Astrocyte (in vitro differentiated cells and primary cell): Measurements from ENCODE around the gene DMXL2. TPM values are rescaled to one million over a fixed set of nuclear protein-coding genes. Genes with fewer than 3 reads are reported as not detected.
"Not testable (repeated sequence)": the region's sequence is repeated elsewhere in the genome, so short reads cannot be mapped to it uniquely, and the experiment has no call there.

Source experiments
- DNase-seq: peaks from one replicate; pipeline ENCODE4 v3.0.0-alpha.2; 2010; ENCODE audit warnings: low read depth
- FAIRE-seq: peaks from 2 replicates; lab custom pipeline; 2011; peaks lifted over from hg19 to GRCh38; lab: Jason Lieb, UNC
- H2AFZ ChIP-seq: 2 replicates; pipeline ENCODE4 v1.6.0; 2012; ENCODE audit warnings: low read depth, low read length, inconsistent platforms
- H3K27ac ChIP-seq: 2 replicates; pipeline ENCODE4 v1.5.1; 2011; ENCODE audit warnings: low read depth, low read length, inconsistent platforms
- H3K27me3 ChIP-seq: 2 replicates; pipeline ENCODE4 v1.6.0; 2011; ENCODE audit warnings: low read length, inconsistent platforms; ENCODE audit not compliant: insufficient read depth
- H3K36me3 ChIP-seq: 2 replicates; pipeline ENCODE4 v1.5.1; 2011; ENCODE audit warnings: low read length, inconsistent platforms; ENCODE audit not compliant: insufficient read depth
- H3K4me1 ChIP-seq: 2 replicates; pipeline ENCODE4 v1.5.1; 2011; ENCODE audit warnings: low read length, inconsistent platforms; ENCODE audit not compliant: insufficient read depth
- H3K4me2 ChIP-seq: 2 replicates; pipeline ENCODE4 v1.6.0; 2012; ENCODE audit warnings: low read length, inconsistent platforms
- H3K4me3 ChIP-seq: 2 replicates; pipeline ENCODE4 v1.5.1; 2011; ENCODE audit warnings: low read depth, mild to moderate bottlenecking, low read length, inconsistent platforms; ENCODE audit not compliant: insufficient read depth
- H3K79me2 ChIP-seq: 2 replicates; pipeline ENCODE4 v1.6.0; 2012; ENCODE audit warnings: mild to moderate bottlenecking, low read length, inconsistent platforms; ENCODE audit not compliant: insufficient read depth
- H3K9ac ChIP-seq: 2 replicates; pipeline ENCODE4 v1.6.0; 2012; ENCODE audit warnings: mild to moderate bottlenecking, low read length, inconsistent platforms
- H3K9me3 ChIP-seq: 2 replicates; pipeline ENCODE4 v1.5.1; 2012; ENCODE audit warnings: low read depth, mild to moderate bottlenecking, low read length, inconsistent platforms; ENCODE audit not compliant: insufficient read depth
- H4K20me1 ChIP-seq: 2 replicates; pipeline ENCODE4 v1.6.0; 2012; ENCODE audit warnings: low read length, inconsistent platforms; ENCODE audit not compliant: insufficient read depth
- H3K27ac Mint-ChIP-seq: one replicate; pipeline ENCODE4 v1.8.0; 2021; ENCODE audit warnings: mild to moderate bottlenecking, mixed read lengths; ENCODE audit not compliant: unreplicated experiment
- H3K27me3 Mint-ChIP-seq: one replicate; pipeline ENCODE4 v1.8.0; 2021; ENCODE audit warnings: low read depth, mixed read lengths; ENCODE audit not compliant: unreplicated experiment
- H3K36me3 Mint-ChIP-seq: one replicate; pipeline ENCODE4 v1.8.0; 2021; ENCODE audit warnings: low read depth, mixed read lengths; ENCODE audit not compliant: unreplicated experiment
- H3K4me1 Mint-ChIP-seq: one replicate; pipeline ENCODE4 v1.8.0; 2021; ENCODE audit warnings: low read depth, mixed read lengths; ENCODE audit not compliant: unreplicated experiment
- H3K4me3 Mint-ChIP-seq: one replicate; pipeline ENCODE4 v1.8.0; 2021; ENCODE audit warnings: mild to moderate bottlenecking, moderate library complexity, mixed read lengths; ENCODE audit not compliant: unreplicated experiment
- H3K9me3 Mint-ChIP-seq: one replicate; pipeline ENCODE4 v1.8.0; 2021; ENCODE audit warnings: mild to moderate bottlenecking, mixed read lengths; ENCODE audit not compliant: unreplicated experiment
- EZH2 ChIP-seq: IDR thresholded peaks from 2 replicates; pipeline ENCODE4 v1.6.1; 2012; ENCODE audit warnings: mild to moderate bottlenecking, low read length, inconsistent platforms; ENCODE audit not compliant: insufficient read depth
- total RNA-seq: library from RNA; stranded (reverse); gene quantifications from 2 replicates; pipeline ENCODE4 v1.2.1, GENCODE V29; 2021
- TF ChIP-seq, protein P1 (sequence below): IDR thresholded peaks from 2 replicates; pipeline ENCODE4 v1.5.1; 2011; ENCODE audit warnings: low read depth, mild to moderate bottlenecking, inconsistent platforms, low read length, moderate library complexity; ENCODE audit not compliant: insufficient read depth

Gene DMXL2
- total RNA-seq, 1 donor from 2014 or later: 19.0 TPM

- FAIRE-seq: no peak
- Mint-ChIP-seq H3K36me3 (no peaks in the 10 kb centered on the region), H3K4me3 (no peak overlapping the region), H3K27me3 (no peaks in the 10 kb centered on the region), H3K4me1 (no peaks in the 10 kb centered on the region), H3K27ac (no peak overlapping the region), H3K9me3 (peaks cover 5% of the 10 kb centered on the region)
- no peaks in the 10 kb centered on the region for H3K4me1 ChIP-seq
- H3K27ac ChIP-seq: no peak overlapping the region
- H3K27me3 ChIP-seq: peaks cover 2% of the 10 kb centered on the region
- no peak overlapping the region for H3K9ac ChIP-seq
- H3K9me3 ChIP-seq: no peaks in the 10 kb centered on the region
- no peaks in the 10 kb centered on the region for H3K79me2 ChIP-seq
- DNase-seq: no peak
- no peak overlapping the region for H3K4me2 ChIP-seq
- no peaks in the 10 kb centered on the region for H3K36me3 ChIP-seq
- TF ChIP-seq EZH2: no peak
- TF ChIP-seq, protein P1, sequence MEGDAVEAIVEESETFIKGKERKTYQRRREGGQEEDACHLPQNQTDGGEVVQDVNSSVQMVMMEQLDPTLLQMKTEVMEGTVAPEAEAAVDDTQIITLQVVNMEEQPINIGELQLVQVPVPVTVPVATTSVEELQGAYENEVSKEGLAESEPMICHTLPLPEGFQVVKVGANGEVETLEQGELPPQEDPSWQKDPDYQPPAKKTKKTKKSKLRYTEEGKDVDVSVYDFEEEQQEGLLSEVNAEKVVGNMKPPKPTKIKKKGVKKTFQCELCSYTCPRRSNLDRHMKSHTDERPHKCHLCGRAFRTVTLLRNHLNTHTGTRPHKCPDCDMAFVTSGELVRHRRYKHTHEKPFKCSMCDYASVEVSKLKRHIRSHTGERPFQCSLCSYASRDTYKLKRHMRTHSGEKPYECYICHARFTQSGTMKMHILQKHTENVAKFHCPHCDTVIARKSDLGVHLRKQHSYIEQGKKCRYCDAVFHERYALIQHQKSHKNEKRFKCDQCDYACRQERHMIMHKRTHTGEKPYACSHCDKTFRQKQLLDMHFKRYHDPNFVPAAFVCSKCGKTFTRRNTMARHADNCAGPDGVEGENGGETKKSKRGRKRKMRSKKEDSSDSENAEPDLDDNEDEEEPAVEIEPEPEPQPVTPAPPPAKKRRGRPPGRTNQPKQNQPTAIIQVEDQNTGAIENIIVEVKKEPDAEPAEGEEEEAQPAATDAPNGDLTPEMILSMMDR: no peak
- H4K20me1 ChIP-seq: no peaks in the 10 kb centered on the region
- no peak overlapping the region for H3K4me3 ChIP-seq
- no peak overlapping the region for H2AFZ ChIP-seq
These were observed 184.0 kb downstream of the DMXL2 start for GRCh38 chr15:51438526-51438925.

DNA sequence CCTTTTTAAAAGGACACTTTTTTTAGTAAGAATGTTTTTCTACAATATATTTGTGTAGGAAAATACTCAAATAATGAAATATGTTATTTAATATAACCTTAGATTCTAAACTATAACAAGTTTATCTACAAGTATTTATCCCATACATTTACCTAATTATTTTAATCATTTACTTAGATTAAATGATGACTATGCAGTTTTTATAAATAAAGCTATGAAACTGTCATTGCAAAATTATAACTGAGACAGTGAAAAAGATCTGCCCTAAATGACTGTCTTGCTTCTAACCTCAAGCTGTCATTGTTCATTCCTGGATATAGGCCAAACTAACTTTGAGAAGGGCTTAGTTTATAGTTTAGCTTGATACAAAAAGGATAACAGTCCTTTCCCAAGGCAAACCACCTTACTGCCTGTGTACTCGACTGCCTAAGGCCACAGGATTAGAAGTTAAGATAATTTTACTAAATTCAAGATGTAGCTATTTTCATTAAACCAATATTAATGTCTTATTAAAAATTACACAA lies 197.0 kb downstream of the DMXL2 start:
- no peak for TF ChIP-seq EZH2
- TF ChIP-seq, protein P1: no peak
- H3K9ac ChIP-seq: no peak overlapping the region

DNA sequence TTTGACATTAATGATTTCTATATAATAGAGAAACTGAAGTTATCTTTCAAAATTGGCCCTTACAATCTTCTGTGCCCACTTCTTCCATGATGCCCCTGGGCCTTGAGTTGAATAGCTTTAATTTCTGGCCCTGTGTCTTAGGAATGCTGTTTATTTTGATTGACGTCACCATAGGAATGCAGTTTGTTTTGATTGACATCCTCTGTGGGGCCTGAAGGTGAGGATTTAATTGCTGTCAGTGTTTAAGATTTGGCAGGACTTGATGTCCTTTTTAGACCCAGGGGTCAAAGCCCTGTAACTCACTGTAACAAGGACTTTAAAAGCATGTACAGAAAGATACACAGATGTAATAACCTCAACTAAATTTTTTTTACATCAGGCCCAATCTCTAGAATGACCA lies 197.8 kb downstream of the DMXL2 start:
- Mint-ChIP-seq H3K4me1 (peaks cover 2% of the 10 kb centered on the region), H3K27ac (no peak overlapping the region), H3K27me3 (no peaks in the 10 kb centered on the region), H3K36me3 (no peaks in the 10 kb centered on the region), H3K4me3 (no peak overlapping the region), H3K9me3 (no peaks in the 10 kb centered on the region)
- TF ChIP-seq, protein P1: no peak
- TF ChIP-seq EZH2: no peak
- H3K4me1 ChIP-seq: no peaks in the 10 kb centered on the region
- no peak overlapping the region for H3K4me2 ChIP-seq
- no peak for FAIRE-seq
- H4K20me1 ChIP-seq: no peaks in the 10 kb centered on the region
- H3K36me3 ChIP-seq: no peaks in the 10 kb centered on the region
- H2AFZ ChIP-seq: no peak overlapping the region
- no peaks in the 10 kb centered on the region for H3K27me3 ChIP-seq
- H3K4me3 ChIP-seq: no peak overlapping the region
- no peaks in the 10 kb centered on the region for H3K9me3 ChIP-seq
- no peak overlapping the region for H3K9ac ChIP-seq
- DNase-seq: no peak
- H3K79me2 ChIP-seq: no peaks in the 10 kb centered on the region
- H3K27ac ChIP-seq: no peak overlapping the region

More for the DNA sequence above, 197.0 kb downstream of the DMXL2 start:
- no peak for FAIRE-seq
- Mint-ChIP-seq H3K4me1 (peaks cover 2% of the 10 kb centered on the region), H3K27ac (no peak overlapping the region), H3K27me3 (no peaks in the 10 kb centered on the region), H3K36me3 (no peaks in the 10 kb centered on the region), H3K4me3 (no peak overlapping the region), H3K9me3 (no peaks in the 10 kb centered on the region)
- no peaks in the 10 kb centered on the region for H4K20me1 ChIP-seq
- H2AFZ ChIP-seq: no peak overlapping the region
- H3K4me2 ChIP-seq: no peak overlapping the region
- no peaks in the 10 kb centered on the region for H3K4me1 ChIP-seq
- no peaks in the 10 kb centered on the region for H3K79me2 ChIP-seq
- H3K9me3 ChIP-seq: no peaks in the 10 kb centered on the region
- H3K27ac ChIP-seq: no peak overlapping the region
- no peak for DNase-seq
- no peaks in the 10 kb centered on the region for H3K27me3 ChIP-seq
- no peaks in the 10 kb centered on the region for H3K36me3 ChIP-seq
- H3K4me3 ChIP-seq: no peak overlapping the region

GRCh38 chr15:51423040-51423439 lies 199.5 kb downstream of the DMXL2 start:
- not testable (repeated sequence) for H3K4me3 Mint-ChIP-seq, H3K36me3 ChIP-seq, H3K27ac ChIP-seq, H3K79me2 ChIP-seq, H3K9me3 ChIP-seq, H3K27ac Mint-ChIP-seq, H4K20me1 ChIP-seq, H3K4me1 ChIP-seq, FAIRE-seq, H2AFZ ChIP-seq, H3K27me3 Mint-ChIP-seq, H3K27me3 ChIP-seq, H3K36me3 Mint-ChIP-seq, DNase-seq, H3K4me1 Mint-ChIP-seq, H3K4me3 ChIP-seq, H3K9ac ChIP-seq, H3K4me2 ChIP-seq, H3K9me3 Mint-ChIP-seq
